Midbrain (tissue), 1 donor: ENCODE results near the gene ACTG1.

ENCODE experiments used
- DNase-seq: peaks from one replicate; lab custom pipeline; 2025; lab: John Stamatoyannopoulos, UW

Gene ACTG1

GRCh38 chr17:81545160-81545949 is 32.8 kb upstream of the ACTG1 start:
- DNase-seq: no peak

GRCh38 chr17:81544281-81544974 is 31.8 kb upstream of the ACTG1 start:
- DNase-seq: no peak

GRCh38 chr17:81543756-81544155 is 31.2 kb upstream of the ACTG1 start:
- DNase-seq: no peak

- no peak for DNase-seq
These were observed 30.7 kb upstream of the ACTG1 start for GRCh38 chr17:81543339-81543675.

GRCh38 chr17:81542431-81543338 is 30.1 kb upstream of the ACTG1 start:
- no peak for DNase-seq

GRCh38 chr17:81541123-81541522 is 28.5 kb upstream of the ACTG1 start:
- no peak for DNase-seq

- DNase-seq: no peak
These were observed 28.1 kb upstream of the ACTG1 start for GRCh38 chr17:81540676-81541027.

- no peak for DNase-seq
These were observed 27.5 kb upstream of the ACTG1 start for GRCh38 chr17:81539961-81540675.

- DNase-seq: no peak
These were observed 26.9 kb upstream of the ACTG1 start for GRCh38 chr17:81539571-81539900.

- DNase-seq: no peak
These were observed 26.3 kb upstream of the ACTG1 start for GRCh38 chr17:81538651-81539570.

GRCh38 chr17:81537856-81538555 is 25.4 kb upstream of the ACTG1 start:
- no peak for DNase-seq

GRCh38 chr17:81537343-81537855 is 24.8 kb upstream of the ACTG1 start:
- no peak for DNase-seq

- DNase-seq: no peak
These were observed 24.0 kb upstream of the ACTG1 start for GRCh38 chr17:81536299-81537290.

- no peak for DNase-seq
These were observed 23.1 kb upstream of the ACTG1 start for GRCh38 chr17:81535480-81536298.

GRCh38 chr17:81535007-81535328 is 22.4 kb upstream of the ACTG1 start:
- DNase-seq: no peak

- DNase-seq: no peak
These were observed 21.8 kb upstream of the ACTG1 start for GRCh38 chr17:81534157-81535006.
